Pancreas (tissue), 10 donors: ENCODE measurements around the gene CLEC3A. TPM values are rescaled to one million over a fixed set of nuclear protein-coding genes. Genes with fewer than 3 reads are reported as not detected.
"Not testable (repeated sequence)": the region's sequence is repeated elsewhere in the genome, so short reads cannot be mapped to it uniquely, and the experiment has no call there.

ENCODE experiments used
- ATAC-seq, 4 donors: fragments of 200-7000 bp; cut with Tn5 transposase; one replicate each; pipeline versions ENCODE4 v1.8.0 to v1.9.1; 2020; ENCODE audit warnings: mild to moderate bottlenecking in 4 of 4, moderate library complexity in 4 of 4
- DNase-seq, 6 donors: peaks; one replicate each; pipeline ENCODE4 v3.0.0-alpha.2; 2020
- FAIRE-seq: peaks from 2 replicates; lab custom pipeline; 2012; peaks lifted over from hg19 to GRCh38; lab: Jason Lieb, UNC
- H3K27ac ChIP-seq, 4 donors: fragments of 200-600 bp; sonication (generic); 1 replicate in 3 of 4; 2 replicates in 1 of 4; pipeline versions ENCODE4 v1.5.0 to v1.8.0; 2020
- H3K27me3 ChIP-seq, 4 donors: fragments of 200-600 bp; one replicate each; pipeline ENCODE4 v1.8.0; 2021
- H3K36me3 ChIP-seq, 3 donors: fragments of 200-600 bp; sonication (generic) in 1 of 3; one replicate each; pipeline versions ENCODE4 v1.5.0 to v1.8.0; 2020 to 2021
- H3K4me1 ChIP-seq, 3 donors: fragments of 200-600 bp; one replicate each; pipeline ENCODE4 v1.8.0; 2021
- H3K4me3 ChIP-seq, 4 donors: fragments of 200-600 bp; sonication (generic) in 2 of 4; one replicate each; pipeline versions ENCODE4 v1.5.0 to v1.8.0; 2020 to 2021
- H3K9me3 ChIP-seq, 4 donors: fragments of 200-600 bp; one replicate each; pipeline ENCODE4 v1.8.0; 2021
- CTCF ChIP-seq, 4 donors: fragments of 200-600 bp; sonication (generic) in 3 of 4; IDR thresholded peaks; one replicate each; pipeline versions ENCODE4 v1.5.0 to v1.8.0; 2021; ENCODE audit warnings: antibody characterized with exemption in 4 of 4
- WGBS, 2 donors: extraction: QIAGEN DNeasy Blood & Tissue Kit; methylation state at CpG; one replicate each; pipeline ENCODE4 v1.1.7; 2013; 5-methylcytosine and 5-hydroxymethylcytosine counted together
- intact Hi-C, 3 donors: fragments of 100-400 bp; cut with DNase I; formaldehyde crosslinking; loops; one replicate each; pipeline versions ENCODE4 v1.11.1 to v1.14.2; 2022
- polyA plus RNA-seq, 2 donors: library from polyadenylated mRNA; stranded (reverse); fragments of 200-250 nt; gene quantifications; one replicate each; pipeline ENCODE4 v1.2.3, GENCODE V29; 2013
- total RNA-seq, 6 donors: library from RNA; stranded (reverse); fragmentation: NEBNext Ultra II Directional in 4 of 6; extraction: Animal tissue kit (Norgen Biotek cat#: 25700) in 4 of 6; gene quantifications; one replicate each; pipeline versions ENCODE4 v1.2.1 to v1.2.4, GENCODE V29; 2021 to 2023
- donor health status: healthy with polysubstance abuse.
- donor health status: DM: no; HTN: no; CAD: no; lungs with moderate emphysema.
- donor health status: DM: no; HTN: no; CAD: no.
- donor health status: control.
- donor health status: control.
- donor health status: Bipolar disorder and iron deficiency.
- donor health status: DM: yes; HTN: yes; CAD: no.
- donor health status: DM: no; HTN: no; CAD: no.
- donor health status: DM: no; HTN: no; CAD: no.
- donor health status: DM: yes; HTN: yes; CAD: no.

CLEC3A gene
- total and polyA plus RNA-seq, 8 donors: not detected

- Histone ChIP-seq H3K4me3 (no peak overlapping the region), H3K27me3 (no peaks in the 10 kb centered on the region), H3K4me1 (no peaks in the 10 kb centered on the region), H3K27ac (no peak overlapping the region), H3K36me3 (no peaks in the 10 kb centered on the region), H3K9me3 (no peaks in the 10 kb centered on the region)
- intact Hi-C loops: no loop called here
- TF ChIP-seq CTCF (IDR thresholded peaks at IDR 0.05): no peak
- ATAC-seq (peak; percentile 98 to 100 (median 100)), FAIRE-seq (no peak), DNase-seq (peak; percentile 61 to 92 (median 82))
- WGBS, 2 donors: 11 to 13% methylated on average over 36 to 45 of the region's 45 CpGs
These were observed 23.7 kb downstream of the CLEC3A start for GRCh38 chr16:78045865-78046581.

DNA sequence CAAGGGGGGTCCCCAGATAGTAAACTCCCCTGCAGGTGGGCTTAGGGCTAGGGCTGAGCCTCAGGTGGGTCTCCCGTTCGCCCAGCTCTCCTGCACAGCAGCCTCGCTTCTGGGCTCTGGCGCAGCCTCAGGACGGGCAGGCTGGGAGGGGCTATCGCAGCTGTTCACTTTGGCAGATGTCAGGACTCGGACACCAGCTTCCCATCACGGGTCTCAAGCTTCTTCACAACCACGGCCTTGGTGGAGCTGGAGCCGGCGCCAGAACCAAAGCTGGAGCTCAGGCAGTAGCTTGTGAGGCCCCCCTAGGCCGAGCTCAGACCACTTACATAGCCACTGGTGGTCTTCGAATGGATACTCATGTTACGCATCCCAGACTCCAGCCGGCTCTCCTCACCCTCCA lies 26.0 kb downstream of the CLEC3A start:
- TF ChIP-seq CTCF (IDR thresholded peaks at IDR 0.05): no peak
- FAIRE-seq (no peak), ATAC-seq (no peak), DNase-seq (no peak)
- intact Hi-C loops: no loop called here
- Histone ChIP-seq H3K36me3 (no peaks in the 10 kb centered on the region), H3K4me3 (no peak overlapping the region), H3K9me3 (no peaks in the 10 kb centered on the region), H3K27me3 (no peaks in the 10 kb centered on the region), H3K27ac (no peak overlapping the region), H3K4me1 (no peaks in the 10 kb centered on the region)
- WGBS, 2 donors: 75 to 78% methylated on average over 15 of the region's 15 CpGs

DNA sequence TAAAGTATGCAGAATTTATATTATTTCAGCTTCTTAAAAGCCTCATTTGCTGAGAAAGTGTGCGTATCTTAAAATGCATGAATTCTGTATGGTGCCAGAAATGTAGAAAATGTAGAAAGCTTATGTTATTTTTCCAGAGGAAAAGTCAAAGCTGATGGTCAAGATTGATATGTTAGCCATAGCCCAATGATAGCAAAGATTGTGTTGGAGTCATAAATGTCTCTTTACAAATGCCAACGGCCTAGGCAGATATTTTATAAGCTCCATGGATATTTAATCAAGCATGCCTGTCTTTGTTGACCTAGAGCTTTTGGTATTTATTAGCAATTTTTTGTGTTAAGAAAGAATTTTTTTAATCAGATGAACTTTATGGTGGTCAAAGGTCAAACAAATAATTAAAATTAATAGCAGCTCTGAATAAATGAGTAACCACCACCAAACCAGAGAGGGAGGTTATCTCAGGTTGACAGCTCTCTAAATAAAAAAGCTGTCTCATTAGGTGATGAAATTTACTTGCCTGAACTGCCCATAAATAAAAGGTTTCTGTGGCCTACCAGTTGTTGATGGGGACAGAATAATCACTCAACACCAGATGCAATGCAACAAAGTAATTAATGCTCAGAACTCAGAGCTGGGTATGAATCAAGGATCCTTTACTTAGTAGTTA lies 28.5 kb downstream of the CLEC3A start:
- H3K36me3 ChIP-seq: no peaks in the 10 kb centered on the region
- no peaks in the 10 kb centered on the region for H3K4me1 ChIP-seq
- FAIRE-seq (no peak), DNase-seq (no peak), ATAC-seq (no peak)
- no peak for TF ChIP-seq CTCF (IDR thresholded peaks at IDR 0.05)
- intact Hi-C loops: no loop called here
- no peak overlapping the region for H3K27ac ChIP-seq
- H3K4me3 ChIP-seq: no peak overlapping the region
- H3K9me3 ChIP-seq: no peaks in the 10 kb centered on the region
- no peaks in the 10 kb centered on the region for H3K27me3 ChIP-seq
- 55 to 62% methylated on average over 2 of the region's 2 CpGs for WGBS, 2 donors

DNA sequence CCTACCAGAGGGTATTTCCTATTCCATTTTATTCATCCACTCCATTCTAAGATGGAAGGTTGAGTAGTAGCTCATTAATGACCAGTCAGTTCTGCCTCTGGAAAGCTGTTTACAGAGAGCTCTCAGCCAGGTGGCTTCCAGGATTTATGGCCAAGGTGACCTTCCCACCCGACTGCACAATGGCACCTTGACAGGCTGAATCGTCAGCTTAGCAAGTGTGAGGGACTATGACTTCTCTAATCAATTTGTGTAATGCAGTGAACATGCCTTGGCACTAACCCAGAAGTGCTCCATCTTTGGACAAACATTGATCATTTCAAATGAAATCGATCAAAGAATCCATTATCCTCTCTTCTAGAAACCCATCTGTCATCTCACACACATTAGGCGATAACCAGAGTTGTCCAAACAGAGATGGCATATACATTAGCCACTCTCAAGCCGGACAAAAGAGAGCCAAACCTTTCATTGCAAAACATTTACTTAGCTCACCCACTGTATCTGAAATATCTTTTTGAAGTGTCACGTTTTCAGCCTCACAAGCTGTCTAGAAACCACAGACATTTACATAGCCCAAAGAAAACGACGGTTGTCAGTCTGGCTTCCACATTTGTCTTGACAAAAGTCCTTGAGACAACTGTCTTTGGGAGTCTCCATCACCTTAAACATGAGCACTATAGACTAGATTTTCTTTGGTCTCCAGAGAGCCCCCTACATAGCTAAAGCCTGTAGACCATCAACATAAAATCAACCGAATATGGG lies 35.6 kb downstream of the CLEC3A start:
- Histone ChIP-seq H3K4me3 (no peak overlapping the region), H3K4me1 (no peaks in the 10 kb centered on the region), H3K27me3 (no peaks in the 10 kb centered on the region), H3K27ac (no peak overlapping the region), H3K36me3 (no peaks in the 10 kb centered on the region), H3K9me3 (no peaks in the 10 kb centered on the region)
- DNase-seq (no peak), ATAC-seq (peak in 2 of 4 donors; percentile 34 to 54), FAIRE-seq (no peak)
- 43 to 46% methylated on average over 9 of the region's 9 CpGs for WGBS, 2 donors
- intact Hi-C loops: no loop called here
- no peak for TF ChIP-seq CTCF (IDR thresholded peaks at IDR 0.05)

GRCh38 chr16:78059806-78060205 lies 37.5 kb downstream of the CLEC3A start:
- H3K9me3 ChIP-seq, FAIRE-seq, H3K4me1 ChIP-seq, H3K4me3 ChIP-seq, H3K27me3 ChIP-seq, ATAC-seq, H3K36me3 ChIP-seq, intact Hi-C loops, H3K27ac ChIP-seq: not testable (repeated sequence)
- DNase-seq: peak in 1 of 6 donors; percentile 47
- WGBS, 2 donors: 86 to 88% methylated on average over 24 to 25 of the region's 25 CpGs
